Activated CD8-positive, alpha-beta memory T cell treated with anti-CD3 and anti-CD28 coated beads for 1 hour (primary cell): ENCODE measurements around the gene PJVK.

Experiments used
- DNase-seq, 2 donors: peaks; one replicate each; pipeline ENCODE4 v3.0.0-alpha.2; 2020; ENCODE audit warnings: low read depth in 1 of 2; ENCODE audit errors: extremely low read depth in 1 of 2

The PJVK gene

DNA sequence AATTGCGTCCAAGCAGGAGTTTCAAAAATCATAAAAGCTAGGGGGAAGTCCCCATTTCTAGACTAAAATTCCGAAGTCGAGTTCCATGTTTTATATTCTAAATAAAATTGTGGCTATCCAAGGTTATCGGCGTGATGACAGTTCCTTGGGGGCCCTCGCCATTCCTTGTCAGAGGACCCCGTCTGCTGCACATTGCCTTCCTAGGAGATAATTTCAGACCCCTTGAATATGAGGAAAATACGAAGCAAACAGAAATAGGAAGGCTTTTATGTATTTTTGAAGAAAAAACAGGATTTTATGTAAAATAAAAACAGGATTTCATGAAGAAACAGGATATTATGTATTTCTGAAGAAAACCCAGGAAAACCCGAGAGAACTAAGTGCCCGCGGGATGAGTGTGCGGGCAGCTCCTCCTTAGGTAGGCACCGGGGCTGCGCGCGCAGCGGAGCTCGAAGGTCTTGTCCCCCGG lies 28.6 kb downstream of the PJVK start:
- DNase-seq = no peak

GRCh38 chr2:178480227-178481181 lies 29.3 kb downstream of the PJVK start, which contains the start of gene PLEKHA3:
Gene PLEKHA3, plus strand, starts transcription at chr2:178480457. Its CDS starts 413 bp downstream, at chr2:178480870.
- peak; percentile 32 to 59 for DNase-seq

DNA sequence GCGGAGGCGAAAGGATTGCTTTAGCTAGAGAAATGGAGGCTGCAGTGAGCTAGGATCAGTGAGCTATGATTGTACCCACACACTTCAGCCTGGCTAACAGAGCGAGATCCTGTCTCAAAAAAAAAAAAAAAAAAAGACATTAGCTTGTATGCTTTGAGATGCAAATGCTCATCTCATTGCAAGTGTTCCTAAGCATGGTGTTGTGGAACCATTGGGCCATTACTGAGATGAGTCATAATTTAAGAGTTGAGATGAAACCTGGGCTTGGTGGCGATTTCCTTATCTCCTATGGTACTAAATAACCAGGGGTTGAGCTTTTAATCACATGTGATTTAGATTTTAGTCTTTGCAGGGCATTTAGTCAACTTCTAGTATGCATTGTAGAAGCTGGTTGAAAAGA lies 31.3 kb downstream of the PJVK start:
- DNase-seq = no peak

DNA sequence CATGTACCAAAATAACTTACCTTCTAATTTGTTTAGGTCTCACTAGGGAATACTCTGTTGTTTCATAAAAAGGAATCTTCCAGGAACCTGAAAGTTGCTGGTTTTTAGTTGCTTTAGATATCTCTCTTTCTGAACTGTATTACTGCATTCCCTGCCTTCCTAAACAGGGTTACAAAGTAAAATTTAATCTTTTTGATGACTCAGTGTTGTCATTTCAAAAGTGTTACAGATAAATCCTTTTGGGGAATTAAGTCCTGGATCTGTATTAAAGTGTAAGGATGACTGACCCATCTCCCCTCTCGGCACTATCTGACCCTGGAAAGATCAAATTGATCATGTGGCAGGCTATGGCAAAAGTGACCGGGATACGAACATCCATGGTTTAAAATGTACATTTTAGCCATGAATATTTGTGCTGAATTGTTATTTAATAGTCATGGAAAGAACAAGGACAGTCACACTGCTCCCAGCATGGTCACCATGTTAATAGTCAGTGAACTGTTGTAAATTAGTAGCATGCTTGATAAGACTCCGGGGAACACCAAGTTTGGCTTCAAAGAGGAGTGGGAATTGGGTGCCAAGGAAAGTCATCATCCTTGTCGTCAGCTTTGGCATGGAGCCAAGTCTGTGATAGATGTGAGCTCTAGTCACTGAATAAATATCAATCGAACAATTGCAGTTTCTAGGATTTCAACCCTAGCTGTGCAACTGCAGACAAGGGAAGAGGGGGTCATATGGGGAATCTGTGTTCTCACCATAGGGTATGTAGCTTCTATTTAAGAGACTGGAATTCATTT lies 33.3 kb downstream of the PJVK start:
- DNase-seq = no peak

- no peak for DNase-seq
Measured at GRCh38 chr2:178485356-178485755, 34.2 kb downstream of the PJVK start.

DNA sequence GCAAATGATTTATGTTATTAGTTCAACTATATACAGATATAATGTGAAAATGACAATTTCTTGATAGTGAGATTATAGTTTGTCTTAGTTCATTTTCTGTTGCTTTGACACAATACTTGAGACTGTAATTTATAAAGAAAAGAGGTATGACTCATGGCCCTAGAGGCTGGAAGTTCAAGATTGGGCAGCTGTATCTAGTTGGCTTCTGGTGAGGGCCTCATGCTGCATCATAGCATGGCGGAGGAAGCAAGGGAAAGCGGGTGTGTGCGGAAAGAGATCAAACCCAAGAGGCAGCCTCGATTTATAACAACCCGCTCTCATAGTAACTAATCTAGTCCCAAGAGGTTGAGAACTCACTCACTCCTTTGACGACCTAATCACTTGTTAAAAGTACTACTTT lies 40.4 kb downstream of the PJVK start:
- DNase-seq = no peak

DNA sequence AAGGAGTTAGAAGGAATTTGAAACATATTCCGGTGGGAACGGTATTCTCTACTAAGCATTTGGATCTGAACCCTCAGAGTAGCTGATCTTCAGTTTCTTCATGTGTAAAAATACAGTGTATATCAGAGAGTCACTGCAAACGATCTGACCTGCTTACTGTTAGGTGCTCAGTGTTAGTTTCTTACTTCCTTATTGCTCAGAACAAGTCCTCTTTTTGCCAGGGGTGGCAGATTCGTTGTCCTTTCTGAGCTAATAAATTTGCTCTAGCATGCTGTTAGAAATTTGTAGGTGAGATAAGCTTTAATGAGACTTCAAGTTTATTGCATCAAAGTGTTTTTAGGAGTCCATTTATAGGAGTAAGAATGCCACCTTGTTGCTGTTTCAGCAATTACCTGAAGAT lies 44.9 kb downstream of the PJVK start:
- DNase-seq = no peak

DNA sequence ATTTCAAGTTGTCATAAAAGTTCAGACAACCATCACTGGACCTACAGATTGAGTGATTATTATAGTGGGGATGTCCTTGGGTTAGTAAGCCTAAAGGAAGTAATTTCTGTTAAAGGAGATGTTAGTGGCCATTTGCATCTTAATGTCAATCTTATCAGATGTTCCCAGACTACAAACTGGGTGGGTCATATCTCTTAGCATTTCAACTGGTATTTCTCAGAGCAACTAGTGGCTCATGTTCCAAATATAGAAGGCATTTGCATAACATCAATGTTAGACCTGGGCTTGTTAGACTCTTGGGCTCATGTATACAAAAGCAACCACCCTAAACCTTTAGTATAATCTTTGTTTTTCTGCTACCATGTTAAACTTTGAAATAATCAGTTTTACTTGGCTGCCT lies 47.0 kb downstream of the PJVK start:
- DNase-seq = no peak

GRCh38 chr2:178499640-178500039 lies 48.5 kb downstream of the PJVK start:
- no peak for DNase-seq

- DNase-seq = no peak
Measured at GRCh38 chr2:178502751-178503150, 51.6 kb downstream of the PJVK start.

DNA sequence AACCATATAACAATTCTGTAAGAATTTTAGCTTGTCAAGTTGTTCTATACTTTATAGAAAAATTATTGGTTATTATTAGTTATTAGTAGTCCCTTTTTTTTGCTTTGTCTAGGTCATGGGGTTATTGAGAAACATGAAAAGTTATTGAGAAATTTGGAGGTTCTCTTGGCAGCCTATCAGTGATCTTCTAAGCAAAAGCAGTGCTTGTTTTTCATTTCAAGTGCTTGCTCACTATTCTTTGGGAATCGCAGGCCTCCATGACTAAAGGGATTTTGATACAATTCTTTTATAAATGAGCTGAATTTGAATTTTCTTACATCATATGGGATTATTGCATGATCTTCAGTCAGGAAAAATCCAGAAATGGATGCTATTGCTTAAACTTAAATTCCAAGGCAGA lies 54.9 kb downstream of the PJVK start:
- DNase-seq = no peak

- DNase-seq = no peak
Measured at GRCh38 chr2:178506524-178506923, 55.3 kb downstream of the PJVK start.

GRCh38 chr2:178506949-178507348 lies 55.8 kb downstream of the PJVK start:
- no peak for DNase-seq

- DNase-seq = no peak
Measured at GRCh38 chr2:178508646-178509045, 57.5 kb downstream of the PJVK start.

GRCh38 chr2:178510384-178510783 lies 59.2 kb downstream of the PJVK start:
- no peak for DNase-seq
